Epithelial cell of prostate (primary cell): ENCODE results near the gene RAB28.
A peak's percentile ranks its signal among the peaks of the same experiment; 100 is the strongest.

Experiments used
- DNase-seq: peaks from one replicate; pipeline ENCODE4 v3.0.0-alpha.2; 2011; ENCODE audit warnings: low read depth, low spot score
- H3K27ac ChIP-seq: fragments of 450-650 bp; 2 replicates; pipeline ENCODE4 v1.5.1; 2017; ENCODE audit warnings: mild to moderate bottlenecking

RAB28 gene

GRCh38 chr4:13329340-13329850, 154.7 kb downstream of the RAB28 start:
- no peak for DNase-seq
- peak overlapping the region; percentile 49 for H3K27ac ChIP-seq

- peak overlapping the region; percentile 49 for H3K27ac ChIP-seq
- DNase-seq, result no peak
These were observed 155.5 kb downstream of the RAB28 start for GRCh38 chr4:13328591-13328990.

GRCh38 chr4:13327991-13328390, 156.1 kb downstream of the RAB28 start:
- H3K27ac ChIP-seq, result no peak overlapping the region
- no peak for DNase-seq

GRCh38 chr4:13325744-13326143, 158.4 kb downstream of the RAB28 start:
- no peak for DNase-seq

GRCh38 chr4:13323921-13324320, 160.2 kb downstream of the RAB28 start:
- no peak for DNase-seq
- no peak overlapping the region for H3K27ac ChIP-seq

More at GRCh38 chr4:13325744-13326143, 158.4 kb downstream of the RAB28 start:
- H3K27ac ChIP-seq, result peak overlapping the region; percentile 12

- H3K27ac ChIP-seq, result no peak overlapping the region
- DNase-seq, result no peak
These were observed 161.4 kb downstream of the RAB28 start for GRCh38 chr4:13322681-13323101.
